Bronchus fibroblast of lung (primary cell): ENCODE results near the gene RITA1. TPM values are rescaled to one million over a fixed set of nuclear protein-coding genes. Genes with fewer than 3 reads are reported as not detected.

Source experiments
- total RNA-seq: library from RNA; depleted of rRNA; stranded (reverse); fragments of >200 nt; gene quantifications from 2 replicates; pipeline ENCODE4 v1.2.3, GENCODE V29; 2015

Gene RITA1, protein sequence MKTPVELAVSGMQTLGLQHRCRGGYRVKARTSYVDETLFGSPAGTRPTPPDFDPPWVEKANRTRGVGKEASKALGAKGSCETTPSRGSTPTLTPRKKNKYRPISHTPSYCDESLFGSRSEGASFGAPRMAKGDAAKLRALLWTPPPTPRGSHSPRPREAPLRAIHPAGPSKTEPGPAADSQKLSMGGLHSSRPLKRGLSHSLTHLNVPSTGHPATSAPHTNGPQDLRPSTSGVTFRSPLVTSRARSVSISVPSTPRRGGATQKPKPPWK
- 27.1 and 30.3 TPM in 2 replicates for total RNA-seq

DNA sequence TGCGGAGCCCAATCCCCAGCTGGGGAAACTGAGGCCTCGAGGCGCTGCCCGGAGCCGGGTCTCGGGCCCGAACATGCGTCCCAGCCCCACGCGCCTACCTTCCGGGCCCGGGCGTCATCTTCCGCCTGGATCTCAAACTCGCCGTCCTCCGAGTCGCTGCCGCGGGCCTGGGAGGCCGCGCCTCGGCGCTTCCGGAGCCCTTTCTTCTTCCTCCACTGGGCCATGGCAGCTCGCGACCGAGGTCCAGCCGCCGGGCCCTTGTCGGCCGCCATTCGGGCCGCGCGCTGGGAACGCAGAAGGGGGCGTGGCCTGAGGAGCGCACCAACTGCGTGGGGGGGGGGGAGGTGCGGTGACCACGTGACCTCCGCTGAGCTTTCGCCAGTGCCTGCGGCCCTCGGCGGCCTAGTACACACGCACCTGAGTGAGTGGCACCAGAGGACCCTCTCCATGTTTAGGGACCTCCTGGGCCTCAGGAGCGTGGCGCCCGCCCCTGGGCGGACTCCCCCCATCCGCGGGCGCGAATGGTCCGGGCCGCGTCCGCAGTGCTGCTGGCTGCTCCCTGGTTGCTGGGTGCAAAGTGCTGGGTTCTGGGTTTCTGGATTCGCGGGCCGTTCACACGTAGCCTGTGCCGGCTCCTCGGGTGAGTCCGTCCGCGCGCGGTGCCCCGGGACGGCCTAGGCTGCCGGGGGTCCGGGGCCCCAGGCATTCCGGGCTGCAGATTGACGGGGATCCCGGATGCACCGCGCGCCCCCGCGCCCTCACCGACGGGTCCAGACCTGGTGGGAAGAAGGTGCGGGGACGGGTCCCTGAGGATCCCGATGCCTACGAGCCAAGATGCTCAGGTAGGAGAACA lies at the start of gene RITA1, which contains the start of gene DDX54:
RITA1 (plus strand) TSS at position 542 of the 853 bp plus-strand sequence. CDS start 1,026 bp downstream, outside the sequence.
DDX54 (minus strand) TSS at position 299 of the 853 bp plus-strand sequence; CDS start at position 272, 27 bp downstream.

GRCh38 chr12:113149361-113150150 lies 36.0 kb upstream of the RITA1 start, which contains the start of gene CFAP73:
TSS of gene CFAP73 (plus strand) at chr12:113149724. CDS start at chr12:113149858, 134 bp downstream.

GRCh38 chr12:113221181-113221996 lies 35.9 kb downstream of the RITA1 start, which contains the start of gene TPCN1:
TSS of gene TPCN1 (plus strand) at chr12:113221464. CDS start at chr12:113226853, 5,389 bp downstream.

Other genes starting within 250 kb of the RITA1 start
- 8.5 and 9.4 TPM in 2 replicates for gene OAS3, start 247.2 kb upstream of the RITA1 start, total RNA-seq
- gene OAS2, start 207.2 kb upstream of the RITA1 start, total RNA-seq = not detected in 2 replicates
- gene DTX1, start 129.0 kb upstream of the RITA1 start, total RNA-seq = 0.30 TPM in 1 of 2 replicates, not detected in the other
- gene RASAL1, start 50.0 kb upstream of the RITA1 start, total RNA-seq = not detected in 2 replicates
- not detected in 2 replicates for gene CFAP73, start 36.0 kb upstream of the RITA1 start, total RNA-seq
- 55.3 and 68.1 TPM in 2 replicates for gene DDX54, start 243 bp upstream of the RITA1 start, total RNA-seq
- 12.6 and 13.4 TPM in 2 replicates for gene TPCN1, start 35.7 kb downstream of the RITA1 start, total RNA-seq
- 13.4 and 14.5 TPM in 2 replicates for gene SLC8B1, start 149.4 kb downstream of the RITA1 start, total RNA-seq
- gene PLBD2, start 172.9 kb downstream of the RITA1 start, total RNA-seq = 13.2 and 20.0 TPM in 2 replicates
- gene SDS, start 218.2 kb downstream of the RITA1 start, total RNA-seq = not detected in 2 replicates
- 5.9 and 12.3 TPM in 2 replicates for gene SDSL, start 236.7 kb downstream of the RITA1 start, total RNA-seq